Embryonic facial prominence (tissue), 1 donor: ENCODE data around the gene TMEM132D.
A peak's percentile ranks its signal among the peaks of the same experiment; 100 is the strongest.
"Not testable (repeated sequence)": the region's sequence is repeated elsewhere in the genome, so short reads cannot be mapped to it uniquely, and the experiment has no call there.

Source experiments
- DNase-seq: peaks from one replicate; pipeline ENCODE4 v3.0.0-alpha.2; 2016; ENCODE audit errors: extremely low spot score

TMEM132D gene

GRCh38 chr12:129903956-129904829 lies at the start of gene TMEM132D:
TMEM132D (minus strand) TSS chr12:129904025.
- DNase-seq: no peak

GRCh38 chr12:129949651-129950050 lies 45.8 kb upstream of the TMEM132D start:
- no peak for DNase-seq

- DNase-seq: no peak
These were observed 37.8 kb upstream of the TMEM132D start for GRCh38 chr12:129941618-129942017.

GRCh38 chr12:129938089-129938488 lies 34.3 kb upstream of the TMEM132D start:
- no peak for DNase-seq

- DNase-seq: no peak
These were observed 33.6 kb upstream of the TMEM132D start for GRCh38 chr12:129937426-129937825.

GRCh38 chr12:129928643-129929042 lies 24.8 kb upstream of the TMEM132D start:
- DNase-seq: no peak

- DNase-seq: no peak
These were observed 23.6 kb upstream of the TMEM132D start for GRCh38 chr12:129927316-129927900.

GRCh38 chr12:129911428-129912049 lies 7.7 kb upstream of the TMEM132D start:
- DNase-seq: no peak

GRCh38 chr12:129909051-129910020 lies 5.5 kb upstream of the TMEM132D start:
- no peak for DNase-seq

- DNase-seq: no peak
These were observed 506 bp downstream of the TMEM132D start for GRCh38 chr12:129903092-129903945.

GRCh38 chr12:129902371-129903091 lies 1.3 kb downstream of the TMEM132D start:
- no peak for DNase-seq

GRCh38 chr12:129901254-129901653 lies 2.6 kb downstream of the TMEM132D start:
- DNase-seq: no peak

- no peak for DNase-seq
These were observed 3.5 kb downstream of the TMEM132D start for GRCh38 chr12:129900306-129900705.

- not testable (repeated sequence) for DNase-seq
These were observed 4.8 kb downstream of the TMEM132D start for GRCh38 chr12:129899045-129899444.

- DNase-seq: no peak
These were observed 10.1 kb downstream of the TMEM132D start for GRCh38 chr12:129893691-129894090.

GRCh38 chr12:129887101-129887500 lies 16.7 kb downstream of the TMEM132D start:
- peak; percentile 60 for DNase-seq

GRCh38 chr12:129886541-129886940 lies 17.3 kb downstream of the TMEM132D start:
- no peak for DNase-seq

- DNase-seq: no peak
These were observed 18.5 kb downstream of the TMEM132D start for GRCh38 chr12:129885287-129885686.

GRCh38 chr12:129877411-129877810 lies 26.4 kb downstream of the TMEM132D start:
- DNase-seq: no peak

GRCh38 chr12:129873833-129874208 lies 30.0 kb downstream of the TMEM132D start:
- no peak for DNase-seq
